MM.1S (cell line): Measurements from ENCODE around the gene LNX1.

Source experiments
- DNase-seq: peaks from one replicate; pipeline ENCODE4 v3.0.0-alpha.2; 2015
- H2AFZ ChIP-seq: fragments of 300-600 bp; sonication (generic); 2 replicates; pipeline ENCODE4 v1.6.0; 2016; ENCODE audit warnings: antibody characterized with exemption, low read length
- H3F3A ChIP-seq: fragments of 300-600 bp; sonication (generic); 2 replicates; pipeline ENCODE4 v1.6.1; 2016; ENCODE audit warnings: mild to moderate bottlenecking, antibody characterized with exemption, low read length, moderate library complexity, mixed read lengths; ENCODE audit not compliant: insufficient read depth
- H3K27ac ChIP-seq: fragments of 300-600 bp; sonication (generic); 2 replicates; pipeline ENCODE4 v1.5.1; 2016; ENCODE audit warnings: mild to moderate bottlenecking, low read length
- H3K27me3 ChIP-seq: fragments of 300-600 bp; sonication (generic); replicated peaks from 2 replicates; pipeline ENCODE4 v1.6.0; 2016; ENCODE audit warnings: low read length; ENCODE audit not compliant: insufficient read depth
- H3K36me3 ChIP-seq: fragments of 300-600 bp; sonication (generic); replicated peaks from 2 replicates; pipeline ENCODE4 v1.6.1; 2016; ENCODE audit warnings: mild to moderate bottlenecking, low read length, mixed read lengths; ENCODE audit not compliant: insufficient read depth
- H3K4me1 ChIP-seq: fragments of 300-600 bp; sonication (generic); 2 replicates; pipeline ENCODE4 v1.6.1; 2016; ENCODE audit warnings: low read length, mixed read lengths
- H3K4me2 ChIP-seq: fragments of 300-600 bp; sonication (generic); 2 replicates; pipeline ENCODE4 v1.6.0; 2016; ENCODE audit warnings: low read depth, low read length
- H3K4me3 ChIP-seq: fragments of 300-600 bp; sonication (generic); 2 replicates; pipeline ENCODE4 v1.5.1; 2016; ENCODE audit warnings: low read length, mixed read lengths
- H3K79me2 ChIP-seq: fragments of 300-600 bp; sonication (generic); 2 replicates; pipeline ENCODE4 v1.6.1; 2016; ENCODE audit warnings: mixed run types, low read length, mixed read lengths
- H3K9ac ChIP-seq: fragments of 300-600 bp; sonication (generic); 2 replicates; pipeline ENCODE4 v1.6.1; 2016; ENCODE audit warnings: low read length, mixed read lengths
- H3K9me2 ChIP-seq: fragments of 300-600 bp; sonication (generic); replicated peaks from 2 replicates; pipeline ENCODE4 v1.6.1; 2016; ENCODE audit warnings: mild to moderate bottlenecking, low read length, mixed read lengths; ENCODE audit not compliant: insufficient read depth
- H3K9me3 ChIP-seq: fragments of 300-600 bp; sonication (generic); replicated peaks from 2 replicates; pipeline ENCODE4 v1.6.1; 2016; ENCODE audit warnings: mild to moderate bottlenecking, low read length, mixed read lengths; ENCODE audit not compliant: insufficient read depth
- H4K20me1 ChIP-seq: fragments of 300-600 bp; sonication (generic); 2 replicates; pipeline ENCODE4 v1.6.1; 2016; ENCODE audit warnings: mild to moderate bottlenecking, low read length, moderate library complexity, mixed read lengths; ENCODE audit not compliant: insufficient read depth
- CTCF ChIP-seq: fragments of 300-600 bp; sonication (generic); IDR thresholded peaks from 2 replicates; pipeline ENCODE4 v1.5.1; 2016; ENCODE audit warnings: antibody characterized with exemption, low read length, mixed read lengths
- EZH2 ChIP-seq: fragments of 300-600 bp; sonication (generic); optimal IDR thresholded peaks from 2 replicates; pipeline ENCODE3; 2017; ENCODE audit warnings: low read depth, mild to moderate bottlenecking, antibody characterized with exemption, low read length, mixed read lengths
- EZH2phosphoT487 ChIP-seq: fragments of 300-600 bp; sonication (generic); IDR thresholded peaks from 2 replicates; pipeline ENCODE4 v1.6.1; 2018; ENCODE audit warnings: antibody characterized with exemption, low read length

The LNX1 gene

GRCh38 chr4:53617101-53617680 lies 25.9 kb upstream of the LNX1 start:
- Histone ChIP-seq H2AFZ (no peak overlapping the region), H3K79me2 (no peaks in the 10 kb centered on the region), H3K4me3 (no peak overlapping the region), H4K20me1 (no peaks in the 10 kb centered on the region), H3K27me3 (no peaks in the 10 kb centered on the region), H3K27ac (no peak overlapping the region), H3F3A (no peaks in the 10 kb centered on the region), H3K9me3 (no peaks in the 10 kb centered on the region), H3K4me1 (no peaks in the 10 kb centered on the region), H3K9me2 (no peaks in the 10 kb centered on the region), H3K36me3 (no peaks in the 10 kb centered on the region), H3K9ac (no peak overlapping the region), H3K4me2 (no peak overlapping the region)
- no peak for DNase-seq
- TF ChIP-seq EZH2, result no peak
- TF ChIP-seq EZH2phosphoT487, result no peak
- TF ChIP-seq CTCF, result no peak

- no peak for TF ChIP-seq EZH2
- no peak for TF ChIP-seq CTCF
- TF ChIP-seq EZH2phosphoT487, result no peak
- H3K27ac ChIP-seq, result no peak overlapping the region
- no peak overlapping the region for H3K4me2 ChIP-seq
Observed at GRCh38 chr4:53616219-53616618, 24.9 kb upstream of the LNX1 start.

GRCh38 chr4:53614591-53614990 lies 23.3 kb upstream of the LNX1 start:
- Histone ChIP-seq H3K79me2 (no peaks in the 10 kb centered on the region), H3K27ac (no peak overlapping the region), H3K4me3 (no peak overlapping the region), H2AFZ (no peak overlapping the region), H4K20me1 (no peaks in the 10 kb centered on the region), H3K9ac (no peak overlapping the region), H3K9me2 (no peaks in the 10 kb centered on the region), H3K27me3 (no peaks in the 10 kb centered on the region), H3F3A (no peaks in the 10 kb centered on the region), H3K4me2 (no peak overlapping the region), H3K4me1 (no peaks in the 10 kb centered on the region), H3K9me3 (no peaks in the 10 kb centered on the region), H3K36me3 (no peaks in the 10 kb centered on the region)
- no peak for TF ChIP-seq CTCF
- no peak for TF ChIP-seq EZH2
- no peak for TF ChIP-seq EZH2phosphoT487
- no peak for DNase-seq

More at GRCh38 chr4:53616219-53616618, 24.9 kb upstream of the LNX1 start:
- Histone ChIP-seq H3F3A (no peaks in the 10 kb centered on the region), H3K9ac (no peak overlapping the region), H3K4me1 (no peaks in the 10 kb centered on the region), H3K9me3 (no peaks in the 10 kb centered on the region), H3K4me3 (no peak overlapping the region), H3K36me3 (no peaks in the 10 kb centered on the region), H3K9me2 (no peaks in the 10 kb centered on the region), H3K79me2 (no peaks in the 10 kb centered on the region), H4K20me1 (no peaks in the 10 kb centered on the region), H3K27me3 (no peaks in the 10 kb centered on the region), H2AFZ (no peak overlapping the region)
- DNase-seq, result no peak
